Activated CD8-positive, alpha-beta T cell treated with anti-CD3 and anti-CD28 coated beads, Interleukin-2, amount 10 ng/mL, durations not matched to agents 7 days and 5 days (primary cell): Measurements from ENCODE around the gene TMEM109. TPM values are rescaled to one million over a fixed set of nuclear protein-coding genes. Genes with fewer than 3 reads are reported as not detected.

ENCODE experiments used
- ATAC-seq: fragments of 150-1000 bp; cut with Tn5 transposase; one replicate; pipeline ENCODE4 v1.10.0; 2021; ENCODE audit warnings: moderate library complexity
- CTCF ChIA-PET: fragments of 350-600 bp; sonication (Branson Sonifier 250); formaldehyde crosslinking; loops from one replicate; lab custom pipeline; 2021; ENCODE audit warnings: antibody characterized with exemption; lab: Charles Lee
- POLR2A ChIA-PET: fragments of 350-600 bp; sonication (Branson Sonifier 250); formaldehyde crosslinking; loops from one replicate; lab custom pipeline; 2021; ENCODE audit warnings: antibody characterized with exemption; lab: Charles Lee
- DNase-seq: peaks from one replicate; pipeline ENCODE4 v3.0.0-alpha.2; 2020
- H3K27ac Mint-ChIP-seq: one replicate; pipeline ENCODE4 v1.8.0; 2021; ENCODE audit warnings: mild to moderate bottlenecking, mixed read lengths
- H3K27me3 Mint-ChIP-seq: one replicate; pipeline ENCODE4 v1.8.0; 2021; ENCODE audit warnings: low read depth, mixed read lengths
- H3K36me3 Mint-ChIP-seq: one replicate; pipeline ENCODE4 v1.8.0; 2021; ENCODE audit warnings: low read depth, mixed read lengths
- H3K4me1 Mint-ChIP-seq: one replicate; pipeline ENCODE4 v1.8.0; 2021; ENCODE audit warnings: low read depth, mixed read lengths
- H3K4me3 Mint-ChIP-seq: one replicate; pipeline ENCODE4 v1.8.0; 2021; ENCODE audit warnings: mild to moderate bottlenecking, mixed read lengths
- H3K9me3 Mint-ChIP-seq: one replicate; pipeline ENCODE4 v1.8.0; 2022; ENCODE audit warnings: mixed read lengths; ENCODE audit not compliant: insufficient read depth
- total RNA-seq, 2 experiments: library from RNA; stranded (reverse); gene quantifications; one replicate each; pipeline ENCODE4 v1.2.3, GENCODE V29; 2021

TMEM109 gene
- total RNA-seq, 2 experiments from 2014 or later = 136 to 139 TPM

DNA sequence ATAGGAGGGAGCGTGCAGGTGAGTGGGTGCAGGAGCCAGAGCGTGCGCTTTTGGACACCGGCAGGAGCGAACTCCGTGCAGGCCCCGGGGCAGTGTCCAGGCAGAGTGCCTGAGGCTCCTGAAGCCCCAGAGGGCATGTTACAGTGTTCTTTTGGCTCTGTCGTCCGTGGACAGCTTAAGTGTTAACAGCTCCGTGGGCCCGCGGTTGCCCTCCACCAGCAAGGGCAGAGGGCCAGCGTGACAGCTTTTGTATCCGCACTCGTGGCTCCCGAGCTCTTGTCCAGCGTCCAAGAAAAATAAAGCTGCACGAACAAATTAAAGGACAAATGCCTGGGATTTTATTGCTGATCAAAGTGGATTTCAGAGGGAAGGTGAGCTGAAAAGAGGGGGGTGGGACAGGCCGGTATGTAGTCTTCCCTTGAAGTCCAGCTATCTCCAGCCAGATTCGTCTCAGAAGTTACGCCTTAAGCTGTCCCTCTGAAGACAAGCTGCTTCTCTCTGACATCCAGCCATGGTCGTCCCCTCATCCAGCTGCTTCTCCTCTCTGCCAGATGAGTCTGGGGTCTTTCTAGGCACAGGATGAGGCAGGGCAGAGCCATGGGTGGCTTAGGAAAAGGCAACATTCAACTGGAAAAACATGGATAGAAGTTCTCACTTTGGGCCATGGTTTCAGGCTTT lies 968 bp upstream of the TMEM109 start:
- peaks cover 7% of the 10 kb centered on the region for H3K27me3 Mint-ChIP-seq
- H3K27ac Mint-ChIP-seq = peak overlapping the region; percentile 96
- peak overlapping the region; percentile 93 for H3K4me3 Mint-ChIP-seq
- no peaks in the 10 kb centered on the region for H3K9me3 Mint-ChIP-seq
- CTCF ChIA-PET = interaction anchor here (1.0 to 4.7 kb wide), 10 partner anchors 9 to 382 kb away, joined by 3 to 31 read pairs (median 6); partner anchors contain the start of gene VWCE
- ATAC-seq (no peak), DNase-seq (no peak)
- POLR2A ChIA-PET = interaction anchor here (0.8 to 3.1 kb wide), 6 partner anchors 7 to 1752 kb away, joined by 3 to 23 read pairs (median 4); partner anchors contain the start of genes C11orf98, CD5, CSKMT and PRPF19
- H3K36me3 Mint-ChIP-seq = peaks cover 16% of the 10 kb centered on the region
- peaks cover 47% of the 10 kb centered on the region for H3K4me1 Mint-ChIP-seq

DNA sequence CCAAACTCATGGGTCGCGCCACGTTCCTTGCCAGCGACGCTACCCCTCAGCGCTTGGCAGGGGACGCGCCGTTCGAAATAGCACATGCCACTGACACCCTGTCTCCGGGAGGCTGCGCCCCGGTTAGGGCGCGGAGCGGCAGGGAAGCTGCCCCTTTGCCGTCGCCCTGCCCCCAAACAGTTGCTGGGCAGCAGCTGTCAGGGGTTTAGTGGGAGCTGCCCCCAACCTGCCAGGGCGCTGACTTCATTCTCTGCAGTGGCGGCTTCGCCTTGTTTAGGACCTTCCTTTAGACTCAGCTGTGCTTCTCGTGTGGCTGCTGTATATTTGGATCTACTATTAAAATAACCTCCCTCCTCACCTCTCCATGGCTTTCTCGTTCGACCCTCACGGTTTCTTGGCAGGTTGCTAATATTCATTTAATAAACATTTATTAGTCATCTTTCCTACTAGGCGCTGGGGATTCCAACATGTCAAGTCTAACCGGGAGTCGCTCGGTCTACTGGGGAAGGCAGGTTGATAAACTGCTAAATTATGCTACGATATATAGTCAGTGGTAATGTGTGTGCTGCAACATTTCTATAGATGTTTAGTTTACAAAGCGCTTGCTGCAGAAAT lies 782 bp downstream of the TMEM109 start:
- Mint-ChIP-seq H3K9me3 (no peaks in the 10 kb centered on the region), H3K4me1 (peaks cover 49% of the 10 kb centered on the region), H3K27me3 (no peaks in the 10 kb centered on the region), H3K4me3 (peak overlapping the region; percentile 93), H3K27ac (peak overlapping the region; percentile 93), H3K36me3 (peaks cover 22% of the 10 kb centered on the region)
- CTCF ChIA-PET = interaction anchor here (0.7 to 4.7 kb wide), 35 partner anchors 9 to 422 kb away, joined by 3 to 31 read pairs (median 5); partner anchors contain the start of genes PRPF19, TMEM132A and VWCE
- POLR2A ChIA-PET = interaction anchor here (0.7 to 3.1 kb wide), 10 partner anchors 9 to 200 kb away, joined by 3 to 23 read pairs (median 4); partner anchors contain the start of genes PRPF19 and TMEM132A
- DNase-seq = peak; percentile 49
- peak; percentile 37 for ATAC-seq

DNA sequence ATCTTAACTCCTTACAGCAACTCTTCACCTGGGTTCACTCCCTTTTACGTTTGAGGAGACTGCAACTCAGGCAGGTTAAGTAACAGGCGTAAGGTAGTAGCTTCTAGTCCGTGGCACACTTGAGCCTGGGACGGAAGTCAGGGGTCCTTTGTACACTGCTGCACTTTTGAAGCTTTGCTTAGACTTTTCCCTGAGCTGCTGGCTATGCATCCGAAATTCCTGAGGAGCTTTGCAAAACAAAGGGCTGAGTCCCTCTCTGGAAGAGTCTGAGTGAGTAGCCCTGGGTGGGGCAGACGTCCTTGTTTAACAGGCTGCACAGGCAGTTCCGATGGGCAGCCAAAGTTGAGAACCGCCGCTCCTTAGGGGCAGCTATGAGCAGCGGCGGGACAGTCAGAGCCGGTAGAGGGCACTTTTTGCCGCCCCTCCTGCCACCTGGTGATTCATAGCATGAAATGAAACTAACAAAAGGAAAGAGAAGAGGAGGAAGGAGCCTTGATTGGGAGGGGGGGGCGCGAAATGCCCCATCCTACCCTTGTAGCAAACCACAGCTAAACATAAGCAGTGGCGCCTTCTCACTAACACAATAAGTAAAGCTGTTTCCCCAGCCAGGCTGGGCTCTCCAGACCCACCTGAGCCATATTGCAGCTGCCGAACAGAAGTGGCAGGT lies 1.4 kb downstream of the TMEM109 start:
- Mint-ChIP-seq H3K36me3 (peaks cover 27% of the 10 kb centered on the region), H3K4me3 (peak overlapping the region; percentile 93), H3K27ac (peak overlapping the region; percentile 93), H3K9me3 (no peaks in the 10 kb centered on the region), H3K4me1 (peaks cover 49% of the 10 kb centered on the region), H3K27me3 (no peaks in the 10 kb centered on the region)
- ATAC-seq = peak; percentile 62
- ChIA-PET POLR2A (interaction anchor here (0.7 to 3.1 kb wide), 14 partner anchors 8 to 216 kb away, joined by 3 to 23 read pairs (median 4); partner anchors contain the start of genes PRPF19 and TMEM132A), CTCF (interaction anchor here (0.7 to 4.7 kb wide), 39 partner anchors 8 to 421 kb away, joined by 3 to 31 read pairs (median 5); partner anchors contain the start of genes PRPF19 and TMEM132A)
- peak; percentile 89 for DNase-seq

DNA sequence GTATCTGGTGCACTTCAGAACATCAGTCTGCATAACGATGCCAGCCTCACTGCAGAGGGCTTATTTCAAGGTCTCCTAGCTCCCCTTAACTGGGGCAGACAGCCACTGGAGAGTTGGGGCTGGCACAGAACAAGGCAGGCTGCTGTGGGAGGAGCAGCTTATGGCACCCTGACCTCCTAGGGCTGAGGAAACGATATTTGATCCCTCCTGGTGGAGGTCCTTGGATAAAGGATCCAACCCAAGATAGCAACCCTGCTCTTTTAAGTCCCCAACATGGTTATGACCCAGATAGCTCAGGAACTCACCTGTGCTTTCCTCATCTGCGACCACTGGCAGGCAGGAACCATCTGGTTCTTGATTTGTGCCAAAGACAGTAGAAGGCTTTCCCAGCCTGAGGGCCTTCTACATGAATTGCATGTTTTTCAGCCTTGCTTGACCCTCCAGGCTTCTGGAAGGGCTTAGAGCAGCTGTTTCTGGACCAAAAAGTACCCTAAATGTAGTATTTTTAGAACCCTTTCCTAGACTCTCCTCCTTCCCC lies 2.8 kb downstream of the TMEM109 start:
- Mint-ChIP-seq H3K4me3 (peak overlapping the region; percentile 29), H3K4me1 (peaks cover 42% of the 10 kb centered on the region), H3K27me3 (no peaks in the 10 kb centered on the region), H3K36me3 (peaks cover 41% of the 10 kb centered on the region), H3K9me3 (no peaks in the 10 kb centered on the region), H3K27ac (no peak overlapping the region)
- ChIA-PET POLR2A (no interaction called here), CTCF (interaction anchor here (1.8 to 4.7 kb wide), 4 partner anchors 11 to 85 kb away, joined by 9 to 31 read pairs (median 22); partner anchors contain the start of gene PRPF19)
- ATAC-seq (no peak), DNase-seq (no peak)

DNA sequence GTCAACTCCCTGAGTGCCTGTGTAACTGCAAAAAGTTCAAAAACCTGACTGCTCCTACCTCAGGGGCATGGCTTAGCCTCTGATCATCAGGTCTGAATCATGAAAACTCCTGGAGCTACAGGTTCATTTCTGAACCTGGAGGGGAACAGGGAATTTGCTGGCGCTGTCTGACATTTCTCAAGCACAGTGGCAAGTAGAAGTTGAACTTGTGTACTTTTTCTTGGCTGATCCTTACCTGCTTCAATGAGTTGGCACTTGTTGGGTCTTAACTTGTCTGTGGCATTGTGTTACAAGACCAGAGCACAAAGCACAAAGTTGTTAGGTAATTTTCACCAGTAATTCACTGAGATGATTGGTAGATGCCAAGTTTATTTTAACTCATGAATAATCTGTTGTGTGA lies 3.3 kb downstream of the TMEM109 start:
- Mint-ChIP-seq H3K4me1 (peaks cover 37% of the 10 kb centered on the region), H3K36me3 (peaks cover 45% of the 10 kb centered on the region), H3K27ac (no peak overlapping the region), H3K27me3 (no peaks in the 10 kb centered on the region), H3K4me3 (no peak overlapping the region), H3K9me3 (no peaks in the 10 kb centered on the region)
- ChIA-PET CTCF (interaction anchor here (2.9 to 4.7 kb wide), 3 partner anchors 11 to 86 kb away, joined by 17 to 31 read pairs (median 28); partner anchors contain the start of gene PRPF19), POLR2A (no interaction called here)
- DNase-seq = no peak
- ATAC-seq = no peak

DNA sequence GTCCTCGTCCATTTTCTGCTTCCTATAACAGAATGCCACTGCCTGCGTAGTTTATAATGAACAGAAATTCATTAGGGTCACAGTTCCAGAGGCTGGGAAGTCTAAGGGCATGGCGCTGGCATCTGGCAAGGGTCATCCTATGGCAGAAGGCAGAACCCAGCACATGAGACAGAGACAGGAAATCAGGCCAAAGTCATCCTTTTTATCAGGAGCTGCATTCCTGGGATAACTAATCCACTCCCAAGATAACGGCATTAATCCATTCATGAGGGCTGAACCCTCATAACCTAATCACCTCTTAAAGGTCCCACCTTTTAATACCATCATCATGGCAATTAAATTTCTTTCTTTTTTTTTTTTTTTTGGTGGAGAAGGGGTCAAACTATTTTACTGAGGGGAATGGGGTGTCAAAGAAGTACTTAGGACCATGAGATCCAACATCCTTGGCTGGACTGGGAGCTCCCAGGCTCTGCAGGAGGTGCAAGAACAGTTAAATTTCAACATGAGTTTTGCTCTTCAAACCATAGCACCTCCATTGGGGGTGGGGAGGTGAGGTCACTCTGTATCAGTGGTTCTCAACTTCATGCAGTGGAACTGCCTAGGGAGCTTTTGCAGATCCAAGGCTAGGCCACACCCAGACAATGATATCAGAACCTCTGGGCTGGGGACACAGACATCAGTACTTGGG lies 4.4 kb downstream of the TMEM109 start:
- ATAC-seq (no peak), DNase-seq (no peak)
- ChIA-PET POLR2A (interaction anchor here (0.6 kb wide), 1 partner anchor 1681 kb away, joined by 4 read pairs; no protein-coding TSS in a partner anchor), CTCF (interaction anchor here (0.8 to 1.4 kb wide), 2 partner anchors 31 to 269 kb away, joined by 3 read pairs; no protein-coding TSS in a partner anchor)
- H3K27ac Mint-ChIP-seq = no peak overlapping the region
- peaks cover 1% of the 10 kb centered on the region for H3K27me3 Mint-ChIP-seq
- H3K9me3 Mint-ChIP-seq = no peaks in the 10 kb centered on the region
- peaks cover 55% of the 10 kb centered on the region for H3K36me3 Mint-ChIP-seq
- H3K4me1 Mint-ChIP-seq = peaks cover 25% of the 10 kb centered on the region
- H3K4me3 Mint-ChIP-seq = no peak overlapping the region

DNA sequence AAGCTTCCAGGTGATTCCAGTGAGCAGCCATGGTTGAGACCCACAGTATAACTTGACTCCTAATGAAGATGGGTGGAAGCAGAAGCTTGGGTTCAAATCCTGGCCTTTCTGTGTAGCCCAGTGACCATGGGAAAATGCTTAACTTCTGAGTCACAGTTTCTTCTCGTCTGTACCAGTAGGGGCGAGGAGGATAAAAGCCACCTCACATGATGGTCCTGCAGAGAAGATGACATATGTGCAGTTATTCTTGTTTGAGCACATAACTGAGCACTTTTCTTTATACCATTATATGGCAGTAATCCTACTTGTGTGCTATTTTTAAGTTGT lies 4.9 kb downstream of the TMEM109 start:
- Mint-ChIP-seq H3K4me1 (peaks cover 23% of the 10 kb centered on the region), H3K9me3 (no peaks in the 10 kb centered on the region), H3K4me3 (no peak overlapping the region), H3K27ac (no peak overlapping the region), H3K27me3 (peaks cover 2% of the 10 kb centered on the region), H3K36me3 (peaks cover 58% of the 10 kb centered on the region)
- ATAC-seq (no peak), DNase-seq (no peak)
- ChIA-PET POLR2A (no interaction called here), CTCF (interaction anchor here (0.8 to 1.4 kb wide), 3 partner anchors 31 to 268 kb away, joined by 3 to 4 read pairs (median 3); no protein-coding TSS in a partner anchor)

DNA sequence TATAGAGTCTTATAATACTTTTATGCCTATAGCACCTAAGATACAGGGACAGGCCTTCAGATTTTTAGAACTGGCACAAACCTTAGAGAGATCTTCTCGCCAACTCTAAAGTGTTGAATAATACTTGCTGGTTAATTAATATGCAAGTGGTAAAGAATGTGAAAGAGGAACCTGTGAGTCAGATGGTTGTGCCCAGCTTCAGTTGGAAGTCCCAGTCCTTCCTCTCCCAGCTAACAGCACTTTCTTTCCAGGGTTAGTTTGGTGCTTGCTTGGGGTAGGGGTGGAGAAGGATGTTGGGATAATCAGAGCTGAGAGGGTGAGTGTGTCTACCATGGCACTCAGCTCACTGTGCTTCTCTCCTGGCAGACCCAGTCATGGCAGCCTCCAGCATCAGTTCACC lies 5.4 kb downstream of the TMEM109 start:
- POLR2A ChIA-PET = no interaction called here
- H3K9me3 Mint-ChIP-seq = no peaks in the 10 kb centered on the region
- peaks cover 2% of the 10 kb centered on the region for H3K27me3 Mint-ChIP-seq
- ATAC-seq (no peak), DNase-seq (no peak)
- no peak overlapping the region for H3K4me3 Mint-ChIP-seq
- no peak overlapping the region for H3K27ac Mint-ChIP-seq
- H3K36me3 Mint-ChIP-seq = peaks cover 58% of the 10 kb centered on the region
- CTCF ChIA-PET = interaction anchor here (0.8 to 1.1 kb wide), 2 partner anchors 88 to 268 kb away, joined by 3 to 4 read pairs; no protein-coding TSS in a partner anchor
- peaks cover 26% of the 10 kb centered on the region for H3K4me1 Mint-ChIP-seq

DNA sequence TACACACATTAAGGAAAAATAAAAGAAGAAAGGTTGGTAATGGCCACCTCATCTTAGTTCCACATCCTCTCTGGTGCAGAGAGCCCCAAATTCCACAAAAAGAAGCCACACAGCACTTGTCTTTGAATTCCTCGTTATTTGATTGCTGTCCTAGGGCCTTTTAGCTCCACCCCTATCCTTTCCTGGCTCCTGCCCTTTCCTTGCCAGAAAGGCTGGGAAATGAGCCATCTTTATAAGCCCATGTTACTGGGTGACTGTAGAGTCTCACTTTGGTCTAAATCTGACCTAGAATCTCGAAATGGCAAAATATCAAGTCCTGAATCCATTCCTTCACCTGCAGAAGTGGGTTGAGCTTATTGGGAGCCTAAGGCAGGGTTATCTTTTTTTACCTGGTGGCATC lies 6.0 kb downstream of the TMEM109 start:
- CTCF ChIA-PET = interaction anchor here (1.1 kb wide), 1 partner anchor 89 kb away, joined by 4 read pairs; no protein-coding TSS in a partner anchor

DNA sequence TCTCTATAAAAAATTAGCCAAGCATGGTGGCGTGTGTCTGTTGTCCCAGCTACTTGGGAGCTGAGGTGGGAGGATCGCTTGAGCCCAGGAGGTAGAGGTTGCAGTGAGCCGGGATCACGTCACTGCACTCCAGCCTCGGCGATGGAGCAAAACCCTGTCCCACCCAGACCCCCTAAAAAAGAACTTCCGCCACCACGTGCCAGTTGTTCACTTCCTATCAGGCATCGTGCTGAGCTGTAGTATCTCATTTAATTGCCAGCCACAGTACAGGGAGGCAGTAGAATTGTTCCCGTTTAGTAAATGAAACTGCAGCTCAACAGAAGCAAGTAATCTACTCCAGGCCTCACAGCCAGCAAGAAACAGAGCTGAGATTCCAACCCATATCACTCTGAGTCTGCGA lies 7.3 kb downstream of the TMEM109 start:
- Mint-ChIP-seq H3K4me1 (peaks cover 26% of the 10 kb centered on the region), H3K9me3 (no peaks in the 10 kb centered on the region), H3K27me3 (peaks cover 16% of the 10 kb centered on the region), H3K36me3 (peaks cover 53% of the 10 kb centered on the region), H3K4me3 (no peak overlapping the region), H3K27ac (no peak overlapping the region)
- POLR2A ChIA-PET = interaction anchor here (0.6 kb wide), 1 partner anchor 49 kb away, joined by 3 read pairs; no protein-coding TSS in a partner anchor
- ATAC-seq (no peak), DNase-seq (no peak)
- CTCF ChIA-PET = interaction anchor here (1.1 to 1.4 kb wide), 3 partner anchors 12 to 49 kb away, joined by 3 to 4 read pairs (median 3); no protein-coding TSS in a partner anchor

More for the DNA sequence above, 6.0 kb downstream of the TMEM109 start:
- H3K36me3 Mint-ChIP-seq = peaks cover 58% of the 10 kb centered on the region
- H3K27me3 Mint-ChIP-seq = peaks cover 3% of the 10 kb centered on the region
- H3K4me1 Mint-ChIP-seq = peaks cover 26% of the 10 kb centered on the region
- POLR2A ChIA-PET = no interaction called here
- no peaks in the 10 kb centered on the region for H3K9me3 Mint-ChIP-seq
- no peak for DNase-seq
- H3K4me3 Mint-ChIP-seq = no peak overlapping the region
- no peak for ATAC-seq
- H3K27ac Mint-ChIP-seq = no peak overlapping the region
